Testis (tissue), 2 donors: ENCODE data around the gene BOLA1.

Experiments
- POLR2A ChIP-seq: fragments of 450-650 bp; IDR thresholded peaks from one replicate; pipeline ENCODE4 v1.6.1; 2017; ENCODE audit warnings: antibody characterized with exemption, mild to moderate bottlenecking, moderate library complexity
- TF ChIP-seq, protein P1 (sequence below), 3 experiments: fragments of 450-650 bp in 2 of 3; fragments of 200-600 bp in 1 of 3; sonication (generic) in 1 of 3; IDR thresholded peaks; one replicate each; pipeline ENCODE4 v1.5.1; 2016 to 2019; ENCODE audit warnings: antibody characterized with exemption in 3 of 3, mild to moderate bottlenecking in 2 of 3, moderate library complexity in 1 of 3

DNA sequence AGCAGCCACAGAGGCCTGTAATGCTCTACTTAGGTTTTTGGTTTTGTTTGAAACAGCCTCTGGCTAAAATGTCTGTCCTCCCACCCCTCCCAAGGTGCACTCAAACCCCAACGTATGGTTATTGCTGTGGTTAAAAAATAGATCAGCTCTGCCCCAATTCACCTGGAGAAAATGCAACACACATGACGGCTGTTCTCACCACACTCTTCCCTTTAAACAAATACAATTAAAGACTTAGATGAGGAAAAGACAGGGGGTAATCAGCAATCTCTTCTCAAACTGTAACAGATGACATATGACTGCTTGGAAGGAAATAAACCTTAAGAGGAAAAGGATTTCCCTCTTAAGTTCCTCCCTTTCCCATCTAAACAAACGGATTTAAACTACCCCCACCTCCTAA lies 43.5 kb downstream of the BOLA1 start:
- TF ChIP-seq, protein P1, sequence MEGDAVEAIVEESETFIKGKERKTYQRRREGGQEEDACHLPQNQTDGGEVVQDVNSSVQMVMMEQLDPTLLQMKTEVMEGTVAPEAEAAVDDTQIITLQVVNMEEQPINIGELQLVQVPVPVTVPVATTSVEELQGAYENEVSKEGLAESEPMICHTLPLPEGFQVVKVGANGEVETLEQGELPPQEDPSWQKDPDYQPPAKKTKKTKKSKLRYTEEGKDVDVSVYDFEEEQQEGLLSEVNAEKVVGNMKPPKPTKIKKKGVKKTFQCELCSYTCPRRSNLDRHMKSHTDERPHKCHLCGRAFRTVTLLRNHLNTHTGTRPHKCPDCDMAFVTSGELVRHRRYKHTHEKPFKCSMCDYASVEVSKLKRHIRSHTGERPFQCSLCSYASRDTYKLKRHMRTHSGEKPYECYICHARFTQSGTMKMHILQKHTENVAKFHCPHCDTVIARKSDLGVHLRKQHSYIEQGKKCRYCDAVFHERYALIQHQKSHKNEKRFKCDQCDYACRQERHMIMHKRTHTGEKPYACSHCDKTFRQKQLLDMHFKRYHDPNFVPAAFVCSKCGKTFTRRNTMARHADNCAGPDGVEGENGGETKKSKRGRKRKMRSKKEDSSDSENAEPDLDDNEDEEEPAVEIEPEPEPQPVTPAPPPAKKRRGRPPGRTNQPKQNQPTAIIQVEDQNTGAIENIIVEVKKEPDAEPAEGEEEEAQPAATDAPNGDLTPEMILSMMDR (IDR thresholded peaks at IDR 0.05), result no peak
- TF ChIP-seq POLR2A, result no peak
